Stimulated activated CD4-positive, alpha-beta T cell treated with anti-CD3 and anti-CD28 coated beads, Interleukin-2, amount 100 ng/mL, for 48 hours (primary cell): ENCODE measurements around the gene ASXL2.

Experiments used
- DNase-seq, 2 donors: peaks; one replicate each; pipeline ENCODE4 v3.0.0-alpha.2; 2020

ASXL2 gene

DNA sequence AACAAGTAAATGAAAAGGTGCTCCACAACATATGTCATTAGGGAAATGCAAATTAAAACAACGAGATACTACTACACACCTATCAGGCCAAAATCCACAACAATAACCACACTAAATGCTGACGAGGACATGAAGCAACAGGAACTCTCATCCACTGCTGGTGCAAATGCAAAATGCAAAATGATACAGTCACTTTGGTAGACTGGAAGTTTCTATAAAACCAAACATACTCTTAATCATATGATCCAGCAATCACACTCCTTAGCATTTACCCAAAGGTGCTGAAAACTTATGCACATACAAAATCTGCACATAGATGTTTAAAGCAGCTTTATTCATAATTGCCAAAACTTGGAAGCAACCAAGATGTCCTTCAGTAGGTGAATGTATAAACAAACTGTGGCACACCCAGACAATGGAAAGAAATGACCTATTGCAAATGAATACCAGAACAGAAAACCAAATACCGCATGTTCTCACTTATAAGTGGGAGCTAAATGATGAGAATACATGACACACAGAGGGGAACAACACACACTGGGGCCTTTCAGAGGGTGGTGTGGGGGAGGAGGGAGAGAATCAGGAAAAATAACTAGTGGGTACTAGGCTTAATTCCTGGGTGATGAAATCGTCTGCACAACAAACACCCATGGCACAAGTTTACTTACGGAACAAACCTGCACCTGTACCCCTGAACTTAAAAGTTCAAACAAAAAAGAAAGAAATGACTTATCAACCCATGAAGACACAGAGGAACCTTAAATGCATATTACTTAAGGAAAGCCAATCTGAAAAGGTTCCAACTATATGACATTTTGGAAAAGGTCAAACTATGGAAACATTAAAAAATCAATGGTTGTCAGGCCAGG, 80.4 kb downstream of the ASXL2 start:
- DNase-seq: no peak

DNA sequence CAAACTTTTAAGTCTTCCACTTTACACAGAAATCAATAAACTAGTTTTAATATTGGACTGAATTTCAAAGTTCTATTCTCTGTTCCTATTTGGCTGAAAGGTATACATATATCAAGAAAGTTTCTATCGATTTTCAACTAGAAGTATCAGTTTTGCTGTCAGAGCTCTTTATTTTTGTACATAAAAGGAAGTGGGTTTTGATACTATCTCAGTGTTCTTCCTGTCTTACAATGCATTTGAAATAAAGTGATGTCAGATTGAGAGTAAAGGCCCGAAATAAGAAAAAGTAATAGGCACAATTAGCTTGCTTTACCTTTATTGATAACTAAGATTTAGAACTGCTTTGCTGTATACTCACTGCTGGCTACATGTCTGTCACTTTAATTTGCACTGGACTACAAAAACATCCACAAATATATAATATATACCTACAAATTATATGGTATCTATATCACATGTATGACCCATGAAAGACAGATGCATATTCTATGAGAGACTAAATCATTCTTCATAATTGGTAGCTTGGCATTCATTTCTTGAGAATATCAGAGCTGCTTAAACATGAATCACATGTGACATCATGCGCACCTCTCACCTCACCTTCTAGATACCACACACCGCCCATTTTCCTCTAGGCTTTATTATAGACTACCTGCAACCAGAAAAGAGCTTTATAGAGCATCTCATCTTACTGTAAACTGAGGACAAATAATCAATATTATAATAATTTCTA, 83.6 kb downstream of the ASXL2 start:
- DNase-seq: no peak

DNA sequence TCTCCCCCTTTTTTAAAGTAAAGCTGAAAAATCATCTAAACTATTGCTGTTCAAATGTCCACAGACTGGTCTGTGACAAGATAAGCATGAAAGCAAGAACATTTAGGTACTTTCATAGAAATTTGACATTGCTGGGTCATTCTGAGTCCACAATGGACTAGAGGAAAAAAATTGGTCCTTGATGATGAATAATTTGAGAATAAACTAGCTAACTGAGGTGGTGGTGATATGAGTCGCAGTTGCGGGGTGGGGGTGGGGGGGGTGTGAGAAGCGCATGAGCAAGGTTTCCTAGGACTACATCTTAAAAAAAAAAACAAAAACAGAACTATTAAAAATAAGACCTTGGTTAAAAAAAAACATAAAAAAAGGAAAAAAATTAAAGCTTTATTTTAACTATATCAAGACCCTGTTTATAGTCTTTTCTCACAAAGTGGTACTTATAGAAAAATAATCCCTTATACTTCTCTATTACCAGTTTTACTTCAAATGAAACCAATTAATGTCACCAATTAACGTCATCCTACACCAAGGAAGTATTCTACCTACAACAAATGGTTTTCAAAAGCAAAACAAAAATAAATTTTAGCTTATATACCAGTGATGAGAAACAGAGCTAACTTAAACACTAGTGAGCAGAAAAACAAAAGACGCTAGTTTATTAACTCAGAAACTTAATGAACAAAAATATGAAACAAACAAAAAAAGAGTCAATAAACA, 88.1 kb downstream of the ASXL2 start:
- no peak for DNase-seq

DNA sequence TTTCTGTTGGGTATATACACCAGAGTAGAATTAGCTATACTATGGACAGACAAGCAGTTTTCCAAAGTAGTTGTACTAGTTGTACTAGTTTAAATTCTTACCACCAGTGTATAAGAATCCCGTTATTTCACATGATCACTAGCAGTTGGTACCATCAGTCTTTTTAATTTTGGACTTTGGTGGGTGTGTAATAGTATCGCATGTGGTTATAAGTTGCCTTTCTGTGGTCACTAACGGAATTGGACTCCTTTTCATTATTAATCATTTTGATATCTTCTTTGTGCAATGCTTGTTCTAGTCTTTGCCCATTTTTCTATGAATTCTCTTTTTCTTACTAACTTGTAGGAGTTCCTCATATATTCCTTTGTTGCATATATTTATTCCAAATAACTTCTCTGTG, 89.8 kb downstream of the ASXL2 start:
- DNase-seq: no peak

DNA sequence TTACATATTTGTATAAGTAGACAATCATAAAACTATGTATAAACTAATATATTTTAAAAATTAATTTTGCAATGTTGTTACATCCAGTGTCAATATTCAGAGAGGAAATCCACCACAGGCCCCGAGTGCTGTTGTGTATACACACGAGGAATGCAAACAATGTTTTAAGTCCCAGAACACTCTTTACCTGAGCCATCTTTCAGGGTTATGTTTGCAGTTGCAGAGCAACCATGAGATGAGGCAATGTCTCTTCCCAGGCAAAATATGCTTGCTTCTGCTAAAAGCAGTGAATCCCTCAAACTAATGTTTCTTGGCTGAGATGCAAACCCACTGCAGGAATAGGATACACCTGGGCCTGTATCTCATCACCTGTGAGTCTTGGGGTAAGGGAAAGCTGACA, 91.3 kb downstream of the ASXL2 start:
- no peak for DNase-seq

DNA sequence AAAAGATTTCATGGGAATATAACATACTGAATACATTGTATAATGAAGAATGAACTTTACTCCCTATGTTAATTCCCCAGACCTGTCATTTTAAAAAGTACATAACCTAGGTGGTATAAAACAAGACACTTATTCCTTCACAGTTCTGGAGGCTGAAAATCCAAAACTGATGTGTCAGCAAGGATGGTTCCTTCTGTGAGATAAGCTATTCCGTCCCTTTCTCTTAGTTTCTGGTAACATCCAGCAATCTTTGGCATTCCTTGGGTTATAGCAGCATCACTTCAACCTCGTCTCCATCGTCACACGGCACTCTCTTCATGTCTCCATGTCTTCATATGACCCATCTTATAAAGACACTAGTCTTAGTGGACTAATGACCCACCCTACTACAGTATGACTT, 93.9 kb downstream of the ASXL2 start:
- DNase-seq: no peak

DNA sequence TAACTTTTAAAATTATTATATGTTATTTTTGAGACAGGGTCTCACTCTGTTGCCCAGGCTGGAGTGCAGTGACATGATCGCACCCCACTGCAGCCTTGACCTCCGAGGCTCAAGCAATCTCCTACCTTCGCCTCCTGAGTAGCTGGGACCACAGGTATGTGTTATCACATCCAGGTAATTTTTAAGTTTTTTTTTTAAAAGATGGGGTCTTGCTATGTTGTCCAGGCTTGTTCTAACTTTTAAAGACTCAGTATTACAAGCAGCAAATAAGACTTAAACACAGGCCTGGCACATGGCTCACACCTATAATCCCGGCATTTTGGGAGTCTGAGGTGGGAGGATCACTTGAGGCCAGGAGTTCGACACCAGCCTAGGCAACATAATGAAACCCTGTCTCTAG, 101.2 kb downstream of the ASXL2 start:
- no peak for DNase-seq

DNA sequence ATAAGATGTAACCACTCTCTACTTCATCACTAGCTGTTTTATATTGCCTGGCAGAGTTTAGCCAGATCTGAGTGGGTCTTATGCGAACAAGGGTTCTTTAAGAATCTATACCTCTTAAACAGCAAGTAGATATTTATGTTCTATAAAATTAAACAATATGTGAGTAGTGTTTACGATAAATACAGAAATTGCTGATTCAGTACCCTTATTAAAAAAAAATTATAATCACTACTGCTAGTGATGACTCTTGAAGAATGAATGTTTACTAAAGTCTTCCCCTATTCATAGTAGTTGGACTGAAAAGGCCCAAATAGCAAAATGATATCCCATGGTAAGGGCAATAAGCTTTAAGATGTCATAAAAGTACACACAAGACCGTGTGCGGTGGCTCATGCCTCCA, 106.2 kb downstream of the ASXL2 start:
- no peak for DNase-seq

DNA sequence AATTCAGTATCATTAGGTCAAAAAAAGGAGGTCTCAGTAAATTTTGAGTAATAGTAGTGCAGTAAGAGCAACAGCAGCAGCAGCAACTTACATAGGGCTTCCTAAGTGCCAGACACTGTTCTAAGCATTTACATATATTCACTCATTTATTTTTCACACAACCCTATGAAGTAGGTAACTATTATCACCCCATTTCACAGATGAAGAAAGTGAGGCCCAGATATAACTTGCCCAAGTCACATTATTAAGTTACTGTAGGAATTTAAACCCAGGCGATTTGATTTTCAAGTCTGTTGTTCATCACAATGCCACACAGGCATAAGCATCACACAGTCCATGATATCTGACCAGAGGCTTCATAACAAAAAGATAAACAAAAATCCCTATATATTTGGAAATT, 114.7 kb downstream of the ASXL2 start:
- DNase-seq: no peak

DNA sequence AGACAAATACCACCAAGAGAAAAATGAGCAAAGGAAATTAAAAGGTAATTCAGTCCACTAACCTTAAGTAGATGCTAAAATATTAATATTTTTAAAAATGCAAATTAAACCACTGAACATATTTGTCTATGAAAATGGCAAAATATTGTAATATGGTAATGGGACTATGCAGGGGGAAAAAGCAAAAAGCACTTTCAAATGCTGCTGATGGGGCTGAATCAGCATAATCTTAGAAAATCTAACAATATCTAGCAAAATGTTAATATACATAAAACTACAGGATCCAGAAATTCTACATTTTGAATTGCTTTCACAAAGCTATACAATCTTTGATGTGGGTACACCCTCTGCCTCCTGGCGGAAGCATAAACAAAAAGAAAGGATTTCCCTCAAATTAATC, 118.0 kb downstream of the ASXL2 start:
- no peak for DNase-seq

DNA sequence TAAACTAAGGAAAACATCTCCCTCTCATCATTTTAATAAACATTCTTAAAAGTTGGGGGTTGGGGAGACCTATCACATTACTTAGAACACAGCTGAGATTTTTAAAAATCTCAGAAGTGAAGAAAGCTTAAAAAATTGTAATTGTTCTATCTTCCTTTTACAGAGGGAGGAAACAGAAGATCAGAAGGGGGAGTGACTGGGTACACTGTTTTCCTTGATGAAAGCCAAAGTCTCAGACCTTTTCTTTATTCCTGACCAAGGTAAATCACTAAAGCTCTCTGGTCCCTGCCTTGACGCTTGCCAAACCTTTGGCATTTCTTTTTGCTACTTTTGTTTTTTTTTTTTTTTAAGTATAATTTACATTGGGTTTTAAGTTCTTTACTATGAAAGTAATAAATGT, 119.9 kb downstream of the ASXL2 start:
- DNase-seq: no peak

DNA sequence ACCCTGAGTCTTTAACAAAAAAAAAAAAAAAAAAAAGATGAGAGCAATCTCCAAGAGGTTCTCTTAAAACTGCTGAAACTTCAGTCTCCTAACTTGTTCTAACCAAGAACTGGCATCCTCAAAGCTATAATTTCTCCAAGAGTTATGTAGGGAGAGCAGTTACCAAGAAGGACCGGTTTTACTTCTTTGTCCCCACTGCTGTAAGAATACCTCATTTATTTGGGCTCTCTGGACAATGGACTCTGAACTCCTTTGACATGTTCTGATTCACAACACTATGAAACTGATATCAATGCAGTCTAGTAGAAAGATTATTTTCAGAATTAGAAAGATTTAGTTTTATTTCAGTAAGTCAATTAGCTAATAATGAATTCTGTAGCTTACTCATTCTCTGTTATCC, 120.4 kb downstream of the ASXL2 start:
- no peak for DNase-seq

DNA sequence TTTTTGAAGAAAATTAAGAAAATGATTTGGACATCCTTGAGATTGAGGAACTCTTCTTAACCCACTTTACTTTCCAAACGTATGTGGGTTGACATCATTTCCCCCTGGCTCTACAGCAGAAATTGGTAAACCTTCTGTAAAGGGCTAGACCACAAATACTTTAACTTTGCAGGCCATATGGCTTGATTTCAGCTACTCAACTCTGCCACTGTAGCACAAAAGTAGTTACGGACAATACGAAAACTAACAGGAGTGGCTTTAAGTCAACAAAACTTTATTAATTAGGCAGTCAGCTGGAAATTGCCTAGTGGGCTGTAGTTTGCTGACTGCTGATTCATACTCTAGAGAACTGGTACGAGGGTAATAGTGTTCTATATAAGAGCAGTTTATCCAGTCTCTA, 121.8 kb downstream of the ASXL2 start:
- no peak for DNase-seq

DNA sequence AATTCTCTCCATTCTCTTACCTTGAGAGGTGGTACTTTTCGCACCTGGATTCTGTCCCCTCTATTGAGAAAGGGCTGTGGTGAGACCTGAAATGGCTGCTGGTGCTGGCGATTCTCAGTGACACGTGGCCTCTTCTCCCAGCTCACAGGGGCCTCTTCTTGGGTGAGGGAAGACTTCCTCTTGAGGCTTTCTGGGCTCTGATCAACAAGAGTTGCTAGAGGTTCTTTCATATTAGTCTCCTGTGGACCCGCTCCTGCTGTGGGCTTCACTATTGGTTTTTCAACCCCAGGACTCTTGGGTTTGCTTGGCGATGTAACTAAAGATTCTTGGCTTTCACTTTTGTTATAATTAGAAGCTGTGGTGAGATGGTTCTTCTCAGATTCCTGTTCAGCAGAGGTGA, 128.6 kb downstream of the ASXL2 start:
- no peak for DNase-seq

DNA sequence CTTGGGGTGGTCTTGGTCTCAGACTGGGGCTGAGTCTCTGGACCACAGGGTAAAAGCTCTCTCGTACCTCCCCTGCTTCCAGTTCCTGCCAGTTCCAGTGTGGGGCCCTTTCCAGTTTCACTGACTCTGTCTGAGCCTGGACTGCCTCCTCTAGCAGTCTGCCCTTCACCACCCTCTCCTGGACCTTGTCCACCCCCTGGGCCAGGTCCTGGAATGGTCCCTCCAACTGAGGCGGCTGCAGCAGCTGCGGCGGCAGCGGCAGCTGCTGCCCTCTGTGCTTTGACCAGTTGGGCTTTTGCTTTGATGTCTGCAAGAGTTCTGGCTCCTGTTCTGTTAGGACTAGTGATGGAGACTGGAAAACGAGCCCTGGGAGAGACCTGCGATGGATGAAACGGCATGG, 134.2 kb downstream of the ASXL2 start:
- no peak for DNase-seq

DNA sequence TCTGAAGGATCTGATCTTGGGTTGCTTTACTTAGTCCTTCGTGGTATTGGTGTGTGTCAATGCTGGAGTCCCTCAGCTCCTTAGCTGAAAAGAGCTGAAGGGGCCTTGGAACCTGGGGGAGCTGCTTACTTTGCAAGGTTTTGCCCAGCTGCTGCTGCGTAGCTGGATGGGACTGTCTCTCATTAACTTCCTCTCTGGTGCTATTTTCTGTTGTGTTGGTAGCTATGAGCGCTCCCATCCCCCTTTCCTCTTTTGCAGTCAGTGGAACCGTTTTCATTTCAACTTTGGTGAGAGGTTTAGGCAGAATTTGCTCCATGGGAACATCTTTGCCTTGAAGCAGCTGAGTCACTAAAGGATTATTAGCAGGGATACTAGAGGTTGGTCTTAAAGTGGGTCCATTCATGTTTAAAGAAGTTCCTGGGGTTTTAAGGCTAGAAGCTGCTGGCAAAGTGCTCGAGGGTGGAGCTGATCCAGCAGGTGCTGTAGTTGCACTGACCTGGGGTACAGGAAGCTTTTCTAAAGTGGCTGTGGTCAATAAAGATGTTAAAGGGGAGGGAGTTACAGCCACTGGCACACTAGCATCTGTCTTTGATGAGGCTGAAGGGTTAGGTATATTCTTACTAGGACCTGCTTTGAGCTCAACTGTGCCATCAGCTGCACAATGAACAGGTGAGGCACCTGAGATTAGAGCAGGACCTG, 135.0 kb downstream of the ASXL2 start:
- no peak for DNase-seq

DNA sequence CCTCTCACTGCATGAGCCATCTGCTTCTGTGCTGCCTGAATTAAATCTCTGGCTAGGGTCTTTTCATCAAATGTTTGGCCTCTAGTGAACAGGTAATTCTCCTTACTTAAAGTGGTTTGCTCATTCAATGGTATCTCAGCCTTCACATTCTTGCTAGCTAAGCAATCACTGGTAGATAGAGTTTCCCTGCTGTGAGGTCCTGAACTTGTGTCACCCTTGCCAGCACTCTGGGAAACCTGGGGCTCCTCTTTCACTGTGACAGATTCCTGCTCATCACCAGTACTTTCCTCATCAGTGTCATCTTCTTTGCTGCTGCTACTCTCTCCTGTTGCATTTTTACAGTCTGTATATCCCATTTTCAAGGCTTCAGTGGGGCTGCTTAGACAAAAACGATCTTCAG, 135.8 kb downstream of the ASXL2 start:
- no peak for DNase-seq

DNA sequence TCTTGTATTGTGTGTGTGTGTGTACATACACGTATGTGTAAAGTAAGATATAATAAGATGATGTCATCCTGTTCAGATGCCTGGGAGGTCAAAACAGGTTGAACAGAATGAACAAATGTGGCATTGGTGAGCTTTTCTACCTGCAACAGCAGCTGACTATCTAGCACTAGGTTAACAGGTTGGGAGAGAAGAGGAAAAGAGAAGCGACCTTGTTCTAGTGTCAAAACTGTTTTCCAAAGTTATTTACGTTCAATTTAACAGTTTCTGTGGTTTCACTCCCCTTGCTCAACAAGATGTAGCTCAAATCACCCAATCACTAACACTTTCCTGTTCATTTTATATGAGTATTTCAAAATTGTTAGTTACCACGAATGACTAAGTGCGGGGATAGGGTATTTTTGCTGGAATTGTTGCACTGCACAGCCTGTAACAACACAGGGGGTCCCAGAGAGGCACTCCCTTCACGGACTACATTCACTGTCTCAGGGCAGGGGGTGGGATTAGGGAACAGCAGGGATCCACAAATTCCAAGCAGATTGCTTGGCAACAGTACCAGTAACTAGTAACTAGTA, 137.4 kb downstream of the ASXL2 start:
- DNase-seq: no peak

DNA sequence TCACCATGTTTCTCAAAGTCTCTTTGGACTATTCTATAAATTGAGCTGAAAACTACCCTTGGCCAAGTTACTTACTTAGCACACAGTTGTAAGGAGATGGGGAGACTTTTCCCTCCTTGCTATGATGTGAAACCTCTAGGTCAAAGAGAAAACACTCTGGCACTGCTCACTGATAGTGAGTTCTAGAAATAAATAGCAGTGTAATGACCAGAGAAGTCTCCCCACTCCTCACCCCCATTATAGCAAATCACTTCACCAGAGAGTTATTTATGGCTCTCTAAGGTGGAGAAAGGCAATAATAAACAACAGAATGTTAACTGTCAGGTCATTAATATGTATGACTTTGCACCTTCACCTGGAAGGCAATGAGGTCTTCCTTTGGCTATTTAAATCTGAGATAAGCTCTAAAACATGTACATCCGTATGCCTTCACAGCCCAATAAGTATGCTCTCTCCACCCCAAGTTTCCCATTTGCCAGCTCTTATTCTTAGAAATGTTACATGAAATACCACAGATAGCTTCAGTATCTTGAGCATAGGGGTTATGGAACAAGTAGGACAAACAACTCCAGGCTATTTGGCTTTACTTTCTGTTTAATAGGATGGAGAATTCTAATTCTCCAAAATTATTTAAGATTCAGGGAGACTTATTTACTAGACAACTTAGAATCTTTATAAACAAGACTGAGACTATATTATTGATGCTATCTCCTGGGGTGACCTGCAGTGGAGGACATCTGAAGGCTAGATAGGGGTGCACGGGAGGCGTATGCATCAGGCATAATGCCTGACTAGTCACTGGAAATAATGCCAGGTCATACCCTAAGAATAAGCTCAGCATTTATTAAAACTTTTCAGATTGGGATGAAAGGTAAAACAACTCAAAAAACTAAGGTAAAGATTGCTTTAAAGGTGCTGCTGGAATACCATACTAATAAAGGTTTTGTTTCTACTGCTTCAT, 139.6 kb downstream of the ASXL2 start:
- DNase-seq: no peak

DNA sequence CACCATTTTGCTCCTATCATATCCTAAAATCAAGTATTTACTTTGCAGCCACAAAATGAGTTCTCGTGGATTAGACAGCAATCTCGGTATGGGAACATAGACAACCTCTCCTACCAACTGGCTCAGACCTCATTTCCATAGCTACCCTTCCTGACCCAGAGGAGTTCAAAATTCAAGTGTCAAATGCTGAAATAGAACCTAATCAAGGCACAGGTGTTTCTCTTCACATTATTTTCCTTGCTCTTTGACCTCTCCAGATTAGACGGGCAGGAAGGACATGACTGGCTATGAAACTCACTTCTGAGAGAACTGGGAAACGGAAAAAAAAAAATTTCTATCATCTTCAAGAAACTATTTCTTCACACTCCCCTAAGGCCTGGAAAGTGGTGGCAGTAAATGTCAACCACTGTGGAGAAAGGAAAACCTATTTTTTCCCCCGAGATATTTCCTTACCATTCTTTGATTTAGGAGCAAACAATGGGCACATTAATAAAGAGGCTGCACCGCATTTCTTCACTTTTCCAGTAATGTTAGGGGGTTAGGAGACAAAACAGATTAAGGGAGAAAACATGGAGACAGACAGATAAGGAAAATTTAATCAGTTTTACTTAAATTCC, 141.3 kb downstream of the ASXL2 start:
- no peak for DNase-seq

DNA sequence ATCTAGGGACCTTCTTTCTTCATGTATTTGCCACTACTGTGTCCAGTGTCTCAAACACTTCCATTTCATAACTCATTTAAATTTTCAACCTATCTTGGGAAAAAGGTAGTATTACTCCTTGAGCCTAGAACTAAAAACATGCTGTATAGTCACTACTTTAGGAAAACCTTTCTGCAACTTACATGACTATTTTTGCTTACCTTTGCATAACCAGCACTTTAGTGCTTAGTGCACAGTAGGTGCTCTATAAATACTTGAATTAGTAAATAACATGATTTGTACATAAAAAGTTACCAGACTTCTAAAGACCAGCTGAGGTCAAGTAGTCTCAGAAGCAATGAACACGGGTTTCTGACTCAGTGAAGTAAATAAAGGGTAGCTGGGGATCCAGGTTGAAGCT, 142.5 kb downstream of the ASXL2 start:
- DNase-seq: no peak
